Heart left ventricle (tissue), 16 donors: ENCODE data around the gene CDC123. TPM values are rescaled to one million over a fixed set of nuclear protein-coding genes. Genes with fewer than 3 reads are reported as not detected.
"Not testable (repeated sequence)": the region's sequence is repeated elsewhere in the genome, so short reads cannot be mapped to it uniquely, and the experiment has no call there.

Experiments
- ATAC-seq, 4 donors: fragments of 200-7000 bp; cut with Tn5 transposase; one replicate each; pipeline ENCODE4 v1.9.1; 2020 to 2022; ENCODE audit warnings: moderate library complexity in 4 of 4, mild to moderate bottlenecking in 3 of 4, moderate number of reproducible peaks in 1 of 4
- DNase-seq, 5 donors: peaks; one replicate each; pipeline ENCODE4 v3.0.0-alpha.2; 2020
- H3K27ac ChIP-seq, 12 donors: fragments of 200-600 bp; sonication (generic) in 4 of 12; one replicate each; pipeline versions ENCODE4 v1.5.0 to v1.8.0; 2016 to 2022; ENCODE audit warnings: mild to moderate bottlenecking in 2 of 12
- H3K27me3 ChIP-seq, 9 donors: fragments of 200-600 bp; sonication (generic) in 2 of 9; one replicate each; pipeline versions ENCODE4 v1.5.1 to v1.8.0; 2016 to 2022; ENCODE audit warnings: mild to moderate bottlenecking in 3 of 9
- H3K36me3 ChIP-seq, 9 donors: fragments of 200-600 bp; sonication (generic) in 2 of 9; one replicate each; pipeline versions ENCODE4 v1.5.0 to v1.8.0; 2018 to 2022; ENCODE audit warnings: mild to moderate bottlenecking in 2 of 9
- H3K4me1 ChIP-seq, 12 donors: fragments of 200-600 bp; sonication (generic) in 4 of 12; one replicate each; pipeline versions ENCODE4 v1.5.0 to v1.8.0; 2016 to 2022; ENCODE audit warnings: mild to moderate bottlenecking in 3 of 12
- H3K4me3 ChIP-seq, 12 donors: fragments of 200-600 bp; sonication (generic) in 4 of 12; one replicate each; pipeline versions ENCODE4 v1.5.0 to v1.8.0; 2017 to 2022; ENCODE audit warnings: mild to moderate bottlenecking in 9 of 12, moderate library complexity in 4 of 12
- H3K9me3 ChIP-seq, 12 donors: fragments of 200-600 bp; sonication (generic) in 4 of 12; one replicate each; pipeline versions ENCODE4 v1.5.0 to v1.8.0; 2016 to 2022; ENCODE audit warnings: mild to moderate bottlenecking in 1 of 12
- CTCF ChIP-seq, 12 donors: fragments of 200-600 bp; sonication (generic) in 4 of 12; IDR thresholded peaks; one replicate each; pipeline versions ENCODE4 v1.5.0 to v1.8.0; 2018 to 2022; ENCODE audit warnings: antibody characterized with exemption in 12 of 12, mild to moderate bottlenecking in 5 of 12
- POLR2A ChIP-seq, 2 donors: fragments of 450-650 bp; IDR thresholded peaks; one replicate each; pipeline ENCODE4 v1.6.1; 2017; ENCODE audit warnings: antibody characterized with exemption in 2 of 2, mild to moderate bottlenecking in 2 of 2, moderate library complexity in 2 of 2
- WGBS, 4 donors: extraction: QIAGEN DNeasy Blood & Tissue Kit in 2 of 4; methylation state at CpG; one replicate each; pipeline versions ENCODE4 v1.1.5 to v1.1.7; 2013 to 2018; 5-methylcytosine and 5-hydroxymethylcytosine counted together
- intact Hi-C, 10 donors: fragments of 100-400 bp; cut with DNase I; formaldehyde crosslinking; loops; one replicate each; pipeline versions ENCODE4 v1.11.1 to v1.14.2; 2022
- polyA plus RNA-seq, 2 donors: library from polyadenylated mRNA; stranded (reverse); fragments of 200-250 nt; gene quantifications; one replicate each; pipeline ENCODE4 v1.2.3, GENCODE V29; 2013
- total RNA-seq, 9 donors: library from RNA; depleted of rRNA in 2 of 9; stranded (reverse); fragments of >200 nt in 2 of 9; fragmentation: NEBNext Ultra II Directional in 3 of 9; extraction: Animal tissue kit (Norgen Biotek cat#: 25700) in 3 of 9; gene quantifications; one replicate each; pipeline versions ENCODE4 v1.1.0 to v1.2.4, GENCODE V29; 2016 to 2023
- donor health status: ischemic (EF 13 %, LVEDD 7.1; RV severe dilation, severe dysfunction).
- donor health status: healthy with polysubstance abuse.
- donor health status: DM: no; HTN: yes; CAD: no.
- donor health status: DM: no; HTN: no; CAD: no.
- donor health status: ischemic (EF 25% LVEDD 6.9; RV normal size, moderate dysfunction).
- donor health status: ischemic (EF 25% LVEDD 5.7; RV mildly dilated, moderate dysfunction).
- donor health status: healthy.
- donor health status: DM: yes; HTN: yes; CAD: no.
- donor health status: ischemic (EF 35%, LVEDD 5.7; RV mildly dilated, moderate dysfunction).
- donor health status: nonischemic (EF 11% LVEDD 7.7; RV severe dilation, severe dysfunction).
- donor health status: DM: yes; HTN: yes; CAD: no.
- donor health status: PGD.
- donor health status: ischemic (EF 29% LVEDD 5.4; RV normal size, mild dysfunction).
- donor health status: nonischemic (EF 23%, LVEDD 6.1; RV moderate dilation, normal function).

Gene CDC123
- total and polyA plus RNA-seq, 11 donors: 21.9 to 66.3 (median 52.7) TPM

- H3K9me3 ChIP-seq: peaks cover 0 to 6% (median 0%) of the 10 kb centered on the region in 12 donors
- TF ChIP-seq POLR2A (IDR thresholded peaks at IDR 0.05) (no peak), CTCF (IDR thresholded peaks at IDR 0.05) (no peak)
- no peak overlapping the region for H3K27ac ChIP-seq
- DNase-seq (no peak), ATAC-seq (no peak)
- H3K4me1 ChIP-seq: peaks cover 0 to 28% (median 0%) of the 10 kb centered on the region in 12 donors
- no peaks in the 10 kb centered on the region for H3K27me3 ChIP-seq
- no peak overlapping the region for H3K4me3 ChIP-seq
- WGBS, 4 donors: 82 to 95% (median 86%) methylated on average over 3 of the region's 3 CpGs
- no peaks in the 10 kb centered on the region for H3K36me3 ChIP-seq
- intact Hi-C loops: loop anchor here (5.0 to 10.0 kb wide), 7 partner anchors 222 to 812 kb away; no protein-coding TSS in a partner anchor
Observed at GRCh38 chr10:12262278-12262981, 66.4 kb downstream of the CDC123 start.

GRCh38 chr10:12264204-12264940 is 68.4 kb downstream of the CDC123 start:
- peak overlapping the region in 5 of 12 donors; percentile 59 to 84 (median 67) for H3K27ac ChIP-seq

GRCh38 chr10:12269056-12269455 is 73.1 kb downstream of the CDC123 start:
- intact Hi-C loops: loop anchor here in 8 of 10 donors (5.0 to 10.0 kb wide), 5 partner anchors 216 to 808 kb away; no protein-coding TSS in a partner anchor
- DNase-seq (no peak), ATAC-seq (no peak)
- Histone ChIP-seq H3K27ac (no peak overlapping the region), H3K27me3 (no peaks in the 10 kb centered on the region), H3K4me3 (no peak overlapping the region), H3K9me3 (no peaks in the 10 kb centered on the region), H3K4me1 (peaks cover 0 to 39% (median 3%) of the 10 kb centered on the region in 12 donors), H3K36me3 (no peaks in the 10 kb centered on the region)
- WGBS, 4 donors: 83 to 94% (median 93%) methylated on average over 2 of the region's 2 CpGs
- TF ChIP-seq CTCF (IDR thresholded peaks at IDR 0.05): no peak
- no peak for TF ChIP-seq POLR2A (IDR thresholded peaks at IDR 0.05)

More at GRCh38 chr10:12264204-12264940, 68.4 kb downstream of the CDC123 start:
- DNase-seq (peak; percentile 63 to 86 (median 77)), ATAC-seq (peak; percentile 75 to 91 (median 88))
- intact Hi-C loops: loop anchor here (1.0 to 10.0 kb wide), 14 partner anchors 30 to 810 kb away; no protein-coding TSS in a partner anchor
- peak overlapping the region in 10 of 12 donors; percentile 28 to 55 (median 40) for H3K4me3 ChIP-seq
- H3K36me3 ChIP-seq: no peaks in the 10 kb centered on the region
- WGBS, 4 donors: 27 to 32% (median 28%) methylated on average over 27 to 31 of the region's 31 CpGs
- no peaks in the 10 kb centered on the region for H3K27me3 ChIP-seq
- TF ChIP-seq POLR2A (IDR thresholded peaks at IDR 0.05) (no peak), CTCF (IDR thresholded peaks at IDR 0.05) (peak; percentile 73 to 95 (median 90))
- H3K9me3 ChIP-seq: peaks cover 0 to 6% (median 0%) of the 10 kb centered on the region in 12 donors
- H3K4me1 ChIP-seq: peaks cover 0 to 35% (median 0%) of the 10 kb centered on the region in 12 donors

- no peaks in the 10 kb centered on the region for H3K36me3 ChIP-seq
- H3K27me3 ChIP-seq: no peaks in the 10 kb centered on the region
- intact Hi-C loops: no loop called here
- H3K4me1 ChIP-seq: peaks cover 0 to 27% (median 0%) of the 10 kb centered on the region in 12 donors
- peak overlapping the region in 2 of 12 donors; percentile 45 to 82 for H3K27ac ChIP-seq
- H3K9me3 ChIP-seq: no peaks in the 10 kb centered on the region
- TF ChIP-seq CTCF (IDR thresholded peaks at IDR 0.05): no peak
- no peak for TF ChIP-seq POLR2A (IDR thresholded peaks at IDR 0.05)
- H3K4me3 ChIP-seq: no peak overlapping the region
- ATAC-seq: no peak
- WGBS, 4 donors: 86 to 91% (median 88%) methylated on average over 8 of the region's 8 CpGs
- no peak for DNase-seq
Observed at GRCh38 chr10:12271210-12271540, 75.2 kb downstream of the CDC123 start.

GRCh38 chr10:12277862-12278261 is 81.9 kb downstream of the CDC123 start:
- not testable (repeated sequence) for H3K27me3 ChIP-seq

More at GRCh38 chr10:12277862-12278261, 81.9 kb downstream of the CDC123 start:
- H3K36me3 ChIP-seq, ATAC-seq, H3K9me3 ChIP-seq, H3K4me3 ChIP-seq, H3K4me1 ChIP-seq, DNase-seq, intact Hi-C loops, H3K27ac ChIP-seq: not testable (repeated sequence)
- WGBS, 4 donors: 79 to 85% (median 83%) methylated on average over 7 of the region's 7 CpGs
